ENCODE data around the gene EGFLAM.

GRCh38 chr5:38442247-38442573 lies 183.9 kb downstream of the EGFLAM start:
- no peak for TF ChIP-seq POLR2AphosphoS5 (IDR thresholded peaks at IDR 0.05; ENCODE audit: borderline replicate concordance, low read depth, low read length)
- TF ChIP-seq EZH2 (IDR thresholded peaks at IDR 0.05): no peak
- no peak for TF ChIP-seq FOXP2 (optimal IDR thresholded peaks at IDR 0.05; ENCODE audit: control extremely low read depth, extremely low read length, insufficient read depth)

All from SK-N-MC (cell line).